Measurements from ENCODE around the gene TBPL2.
"Not testable (repeated sequence)": the region's sequence is repeated elsewhere in the genome, so short reads cannot be mapped to it uniquely, and the experiment has no call there.

TBPL2 gene

DNA sequence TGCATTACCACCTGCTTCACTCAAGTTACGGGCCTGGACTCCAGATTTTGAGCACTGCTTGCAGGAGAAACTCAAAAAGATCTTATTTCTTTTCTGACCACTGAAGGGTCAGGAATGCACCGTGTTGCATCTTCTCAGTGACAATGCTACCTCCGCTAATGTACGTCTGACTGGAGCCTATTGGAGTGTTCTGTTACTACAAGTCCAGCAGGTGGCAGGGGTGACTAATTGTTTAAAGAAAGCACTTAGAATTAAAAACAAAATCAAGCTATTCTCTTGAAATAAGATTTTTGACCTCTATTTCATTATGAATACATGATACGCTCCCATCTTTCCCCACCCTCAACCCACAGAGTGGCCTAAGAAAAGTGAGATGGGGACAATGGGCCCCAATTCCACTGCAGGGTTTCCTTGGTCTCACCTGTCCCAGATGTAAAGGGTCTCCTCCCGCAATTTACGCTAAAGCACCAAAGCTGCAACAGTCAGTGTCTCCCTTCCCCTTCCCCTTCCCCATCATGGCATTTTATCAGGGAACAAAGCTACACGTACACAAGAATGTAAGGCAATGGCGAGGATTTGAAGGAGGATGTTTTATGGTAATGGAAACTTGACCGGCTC, 2.2 kb downstream of the TBPL2 start:
- peak; percentile 64 for DNase-seq

DNA sequence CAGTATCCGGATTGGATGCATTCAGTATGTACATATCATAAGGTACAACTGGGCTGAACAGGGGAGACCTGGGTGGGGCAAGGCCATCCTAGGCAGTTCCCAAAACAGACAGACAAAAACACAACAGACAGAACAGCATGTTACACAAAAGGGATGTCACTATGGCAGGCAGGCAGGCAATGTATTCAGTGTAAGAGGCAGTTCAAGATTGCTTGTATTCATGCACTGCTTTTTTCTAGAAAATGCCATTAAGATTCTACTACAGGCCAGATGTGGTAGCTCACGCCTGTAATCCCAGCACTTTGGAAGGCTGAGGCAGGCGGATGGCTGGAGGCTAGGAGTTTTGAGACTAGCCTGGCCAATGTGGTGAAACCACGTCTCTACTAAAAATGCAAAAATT, 3.5 kb downstream of the TBPL2 start:
- no peak for DNase-seq

DNA sequence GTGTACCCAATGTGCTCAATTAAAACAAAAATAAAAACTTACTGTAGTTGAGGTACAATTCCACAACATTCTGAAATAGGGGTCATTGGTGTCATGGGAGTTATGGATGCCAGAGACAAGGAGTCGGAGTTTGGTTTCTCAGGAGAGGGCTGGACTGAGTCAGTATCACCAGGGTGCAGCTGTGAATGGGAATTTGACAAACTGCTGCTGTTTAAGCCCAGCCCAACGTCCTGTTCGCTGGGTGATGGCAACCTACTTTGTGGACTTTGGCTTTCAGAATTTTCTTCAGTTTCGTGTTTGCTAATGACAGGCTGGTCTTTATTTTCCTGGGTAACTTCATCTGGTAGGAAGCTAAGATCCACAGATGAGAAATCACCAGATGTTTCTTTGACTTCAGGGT, 3.9 kb downstream of the TBPL2 start:
- DNase-seq = no peak

DNA sequence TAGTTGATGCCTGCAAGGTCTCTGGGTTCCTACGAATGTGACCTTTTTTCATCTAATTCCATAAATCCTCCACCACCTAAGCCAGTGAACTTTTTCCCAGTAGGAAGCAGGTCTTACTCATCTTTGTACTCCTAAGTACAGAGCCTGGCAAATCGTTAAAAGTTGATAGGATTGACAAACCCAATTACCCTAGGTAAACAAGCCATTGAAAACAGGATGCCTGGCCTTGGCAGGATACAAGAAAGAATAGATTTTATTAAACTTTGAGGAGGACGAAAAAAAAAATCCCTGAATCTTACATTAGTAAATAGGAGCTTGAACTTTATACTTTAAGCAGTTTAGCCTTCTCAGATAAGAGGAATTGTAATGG, 5.6 kb downstream of the TBPL2 start:
- no peak for DNase-seq

DNA sequence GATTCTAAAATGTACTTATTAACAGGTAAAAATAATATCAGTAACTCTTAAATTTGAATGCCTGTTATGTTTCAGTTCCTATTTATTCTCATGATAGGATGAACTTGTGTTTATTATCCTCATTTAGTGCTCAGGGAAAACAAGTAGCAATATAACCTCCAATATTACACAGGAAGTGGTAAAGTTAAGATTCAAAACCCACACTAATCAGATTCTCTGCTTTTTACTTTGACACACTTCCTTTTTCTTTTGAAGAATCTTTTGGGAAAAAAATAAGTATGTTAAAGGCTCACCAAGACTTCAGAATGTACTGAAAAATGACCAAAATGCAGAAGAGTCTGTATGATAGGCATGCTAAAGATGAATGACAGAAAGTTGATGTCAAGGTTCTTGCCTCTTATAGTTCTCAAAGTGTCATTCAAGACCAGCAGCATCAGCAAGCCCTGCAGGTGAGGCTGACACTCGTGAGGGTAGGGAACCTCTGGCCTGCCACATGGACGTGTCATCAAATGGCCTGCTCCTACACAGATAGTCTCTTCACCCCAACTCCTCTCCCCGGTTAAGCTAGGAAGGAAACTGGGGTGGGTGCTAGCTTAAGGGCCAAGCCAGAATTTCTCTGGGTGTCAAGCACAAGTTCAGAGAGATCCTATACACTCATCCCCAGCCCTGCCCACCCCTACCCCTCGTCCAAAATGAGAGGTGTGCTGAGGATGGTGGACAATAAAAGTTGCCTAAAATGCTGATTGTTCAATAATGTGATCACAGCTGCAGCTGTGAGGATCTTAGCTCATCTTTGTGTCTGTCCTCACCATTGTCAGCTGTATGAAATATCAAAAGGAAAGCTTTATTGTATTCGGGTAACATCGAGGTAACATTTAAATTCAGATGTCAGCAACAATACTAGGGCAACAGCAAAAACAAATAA, 6.3 kb downstream of the TBPL2 start:
- no peak for DNase-seq

DNA sequence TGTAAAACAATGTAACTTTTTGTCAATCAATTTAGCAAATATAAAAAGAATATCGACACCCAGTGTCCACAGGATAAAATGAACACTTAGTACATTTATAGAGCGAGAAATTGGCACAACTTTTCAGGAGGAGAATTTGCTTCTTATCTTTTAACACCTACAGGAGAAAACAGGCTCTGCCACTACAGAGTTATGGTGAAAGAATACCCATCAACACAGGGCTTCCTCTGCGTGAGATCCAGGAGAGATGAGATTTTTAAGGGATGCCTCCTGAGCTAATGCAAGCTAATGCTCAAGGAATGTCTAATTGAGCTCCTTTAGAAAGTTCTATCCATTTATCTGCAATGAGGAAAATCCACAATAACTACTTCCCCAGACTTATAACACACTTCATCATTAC, 7.8 kb downstream of the TBPL2 start:
- no peak for DNase-seq

DNA sequence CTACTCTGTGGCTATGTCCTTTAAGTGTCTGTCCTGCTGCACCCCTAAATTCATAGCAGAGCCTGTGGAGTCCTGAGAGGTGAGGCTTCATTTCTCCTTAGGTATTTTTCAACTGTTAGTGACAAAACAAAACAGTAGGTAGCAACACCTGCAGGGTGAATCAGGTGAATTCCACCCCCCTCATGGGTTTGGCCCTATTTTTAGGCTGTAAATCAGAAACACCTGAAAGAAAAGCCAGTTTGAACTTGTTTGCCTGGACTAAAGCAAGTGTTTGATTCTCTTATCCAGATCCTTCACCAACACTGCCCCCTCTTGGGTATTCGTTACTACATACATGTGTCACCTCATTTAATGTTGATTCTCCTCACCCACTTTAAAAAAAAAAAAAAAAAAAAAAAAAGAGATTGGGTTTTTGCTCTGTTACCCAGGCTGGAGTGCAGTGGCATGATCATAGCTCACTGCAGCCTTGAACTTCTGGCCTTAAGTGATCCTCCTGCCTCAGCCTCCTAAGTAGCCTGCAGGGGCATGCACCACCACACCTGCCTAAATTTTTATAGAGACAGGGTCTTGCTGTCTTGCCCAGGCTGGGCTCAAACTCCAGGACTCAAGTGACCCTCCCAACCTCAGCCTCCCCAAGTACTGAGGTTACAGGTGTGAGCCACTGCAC, 10.3 kb downstream of the TBPL2 start:
- DNase-seq = peak; percentile 73

DNA sequence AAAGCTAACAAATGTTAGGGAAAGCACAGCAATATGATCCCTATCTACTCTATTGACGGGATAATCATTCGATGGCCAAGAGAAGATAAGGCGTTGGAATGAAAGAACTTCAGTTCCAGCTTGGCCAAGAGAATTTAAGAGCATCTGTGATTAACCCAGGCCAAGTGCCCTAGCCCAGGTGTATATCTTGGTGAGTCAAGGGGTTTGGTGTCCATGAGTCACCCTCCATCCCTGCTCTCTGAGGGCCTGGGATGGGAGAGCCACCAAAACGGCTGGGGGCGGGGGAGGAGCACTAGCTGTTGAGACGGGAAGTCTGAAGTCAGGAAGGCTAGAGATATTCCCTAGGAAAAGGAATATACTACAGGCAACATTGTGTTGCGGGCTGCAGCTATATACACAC, 13.0 kb downstream of the TBPL2 start:
- no peak for DNase-seq

DNA sequence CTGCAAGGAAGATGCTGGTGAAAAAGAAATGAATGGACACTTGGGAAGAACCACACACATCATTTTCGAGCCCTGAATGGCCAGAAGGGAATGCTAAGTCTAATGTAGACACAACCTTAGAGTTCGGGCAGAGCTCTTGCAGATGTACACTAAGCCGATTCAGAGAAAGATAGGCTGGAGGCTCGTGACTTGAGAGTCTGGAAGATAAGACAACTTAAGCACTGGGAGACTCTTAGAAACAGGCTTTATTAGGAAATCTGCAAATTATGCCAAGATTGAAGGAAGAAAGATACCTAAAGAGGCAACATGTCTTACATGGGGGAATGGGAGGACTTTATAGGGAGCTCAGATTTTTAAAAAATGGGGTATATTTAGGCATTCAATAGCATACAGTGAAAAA, 13.5 kb downstream of the TBPL2 start:
- no peak for DNase-seq

DNA sequence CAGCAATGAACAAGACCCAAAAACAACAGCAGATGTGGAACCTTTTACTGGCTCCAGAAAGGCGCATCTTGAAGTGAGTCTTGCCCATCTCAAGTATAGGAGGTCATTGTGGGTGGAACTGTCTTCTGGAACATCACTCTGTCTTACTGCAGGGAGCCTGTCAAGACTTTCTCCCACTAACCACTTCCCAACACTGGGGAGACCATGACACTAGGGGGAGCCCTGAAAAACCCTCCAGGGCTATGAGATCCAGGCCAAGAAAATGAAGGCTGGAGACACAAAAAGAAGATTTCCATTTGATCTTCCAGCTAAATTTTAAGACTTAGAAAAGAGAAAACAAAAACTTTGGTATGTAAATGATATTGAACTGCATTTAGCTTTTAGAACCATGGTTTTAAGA, 15.3 kb downstream of the TBPL2 start:
- DNase-seq = no peak

DNA sequence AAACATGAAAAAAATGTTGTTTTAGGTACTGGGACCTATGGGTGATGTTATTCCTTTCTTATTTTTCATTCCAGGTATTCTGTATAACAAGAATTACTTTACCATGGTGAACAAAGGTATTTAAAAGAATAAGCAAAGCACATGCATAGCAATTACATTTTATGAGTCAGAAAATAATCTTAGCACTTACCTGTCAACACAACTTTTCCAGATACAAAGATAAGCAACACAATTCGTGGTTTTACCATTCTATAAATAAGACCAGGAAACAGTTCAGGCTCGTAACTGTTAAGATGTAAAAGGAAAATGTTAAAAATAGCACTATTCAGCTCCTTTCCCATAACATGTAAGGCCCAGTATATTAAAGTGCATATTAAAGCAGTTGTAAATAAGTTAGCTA, 16.4 kb downstream of the TBPL2 start:
- DNase-seq = no peak

DNA sequence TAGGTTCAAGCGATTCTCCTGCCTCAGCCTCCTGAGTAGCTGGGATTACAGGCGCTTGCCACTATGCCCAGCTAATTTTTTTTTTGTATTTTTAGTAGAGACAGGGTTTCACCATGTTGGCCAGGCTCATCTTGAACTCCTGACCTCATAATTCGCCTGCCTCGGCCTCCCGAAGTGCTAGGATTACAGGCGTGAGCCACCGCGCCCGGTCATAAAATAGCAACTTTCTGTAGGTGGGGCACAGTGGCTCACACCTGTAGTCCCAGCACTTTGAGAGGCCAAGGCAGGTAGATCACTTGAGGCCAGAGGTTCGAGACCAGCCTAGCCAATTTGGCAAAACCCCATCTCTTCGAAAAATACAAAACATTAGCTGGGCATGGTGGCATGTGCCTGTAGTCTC, 18.1 kb downstream of the TBPL2 start:
- not testable (repeated sequence) for DNase-seq

DNA sequence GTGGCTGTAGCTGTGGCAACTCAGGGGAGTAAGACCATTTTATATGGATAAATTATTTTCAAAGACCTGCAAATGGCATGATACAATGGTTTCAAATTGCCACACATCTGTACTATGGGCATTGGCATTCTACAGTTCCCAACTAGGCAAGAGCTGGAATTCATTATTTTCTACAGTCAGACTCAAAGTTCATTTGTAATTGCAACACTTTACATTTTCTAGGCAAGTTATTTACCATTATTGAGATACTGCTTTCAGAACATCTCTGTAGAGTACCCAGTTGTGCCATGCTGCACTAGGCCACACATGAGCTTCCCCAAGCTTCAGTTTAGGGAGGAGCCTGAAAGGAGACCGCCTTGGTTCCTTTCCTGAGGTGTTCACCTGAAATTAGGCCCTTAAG, 20.8 kb downstream of the TBPL2 start:
- DNase-seq = no peak

DNA sequence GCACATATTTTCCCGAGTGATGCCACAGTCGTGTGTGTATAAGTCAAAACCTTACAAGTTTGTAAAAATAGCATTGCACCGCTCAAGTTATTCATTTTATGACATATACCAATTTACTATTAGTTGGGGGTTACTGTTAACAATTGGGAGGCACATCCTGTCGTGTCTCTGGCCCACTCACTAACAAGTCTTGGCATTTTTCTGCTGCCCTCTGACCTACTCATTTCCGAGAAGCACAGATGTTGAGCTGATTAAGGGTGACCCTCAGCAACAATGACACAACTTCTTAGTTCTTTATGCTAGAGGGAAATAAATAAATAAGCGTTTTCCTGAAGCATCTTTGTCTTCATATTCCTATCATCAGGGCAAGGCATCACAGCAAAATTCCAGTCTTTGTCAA, 22.0 kb downstream of the TBPL2 start:
- DNase-seq = no peak

DNA sequence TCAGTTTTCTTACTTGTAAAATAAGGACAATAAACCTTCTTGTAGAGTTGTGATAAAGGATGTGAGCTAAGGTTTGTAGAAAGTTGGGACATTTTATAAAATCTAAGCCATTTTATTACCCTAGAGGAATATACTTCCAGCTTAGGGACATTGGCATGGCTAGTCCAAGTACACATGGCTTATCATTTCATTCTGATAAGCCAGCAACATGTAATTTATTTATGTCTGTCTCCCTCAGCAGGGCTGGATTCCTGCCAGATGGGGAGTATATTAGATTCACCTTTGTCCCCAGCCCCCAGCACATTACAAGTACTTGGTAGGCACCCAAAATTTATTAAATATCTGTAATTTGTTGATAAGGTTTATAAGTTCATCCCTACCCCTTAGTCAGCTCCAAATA, 22.5 kb downstream of the TBPL2 start:
- no peak for DNase-seq

DNA sequence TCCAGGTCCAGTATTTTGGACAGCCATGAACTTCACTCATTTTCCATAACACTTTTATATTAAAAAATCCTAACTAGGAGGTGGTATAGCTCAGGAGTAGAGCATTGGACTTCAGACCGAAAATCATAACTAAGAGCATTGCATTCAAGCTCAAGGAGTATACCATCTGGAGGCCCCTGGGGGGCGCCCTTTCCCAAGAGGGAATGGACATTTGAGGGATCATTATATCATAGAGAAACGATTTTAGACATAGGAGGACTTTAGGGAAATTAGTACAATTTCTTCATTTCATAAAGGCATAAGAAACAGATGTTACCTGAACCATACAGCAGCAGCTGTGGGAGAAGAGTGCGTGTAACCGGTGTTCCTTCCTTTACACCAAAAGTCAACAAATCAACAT, 23.6 kb downstream of the TBPL2 start:
- DNase-seq = peak; percentile 2

DNA sequence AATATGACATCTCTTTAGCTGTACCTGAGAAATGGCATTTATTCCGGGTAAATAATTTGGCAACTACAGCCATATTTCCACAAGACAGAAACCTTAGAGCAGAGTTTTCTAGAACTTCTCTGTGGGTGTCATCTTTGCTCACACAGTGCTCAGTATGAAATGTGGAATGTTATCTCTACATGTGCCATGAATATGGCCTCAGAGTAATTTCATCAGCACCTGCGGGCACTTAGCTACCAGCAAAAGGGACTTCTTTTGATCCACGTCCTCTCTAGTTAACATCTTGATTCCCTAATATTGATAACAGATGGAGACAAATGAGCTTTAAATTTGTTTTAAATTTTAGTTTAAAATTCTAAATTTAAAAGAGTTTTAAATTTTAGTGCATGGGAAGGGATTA, 25.9 kb downstream of the TBPL2 start:
- DNase-seq = no peak

DNA sequence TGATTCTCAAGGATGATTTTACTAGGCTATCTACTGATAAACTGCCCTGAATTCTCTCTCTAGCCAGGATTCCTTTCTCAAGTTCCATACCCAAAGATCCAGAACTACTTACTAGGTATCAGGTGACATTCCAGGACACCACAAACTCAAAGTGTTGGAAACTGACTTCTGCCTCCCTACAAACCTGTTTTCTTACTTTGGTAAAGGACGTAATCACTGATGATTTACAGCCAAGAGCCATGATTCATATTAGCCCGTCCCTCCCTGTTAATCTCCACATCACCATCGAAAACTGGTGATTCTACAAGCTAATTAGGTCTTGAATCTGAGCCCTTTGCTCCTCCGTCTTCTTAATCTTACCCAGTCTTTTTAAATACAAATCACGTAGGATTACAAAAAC, 27.7 kb downstream of the TBPL2 start:
- no peak for DNase-seq

DNA sequence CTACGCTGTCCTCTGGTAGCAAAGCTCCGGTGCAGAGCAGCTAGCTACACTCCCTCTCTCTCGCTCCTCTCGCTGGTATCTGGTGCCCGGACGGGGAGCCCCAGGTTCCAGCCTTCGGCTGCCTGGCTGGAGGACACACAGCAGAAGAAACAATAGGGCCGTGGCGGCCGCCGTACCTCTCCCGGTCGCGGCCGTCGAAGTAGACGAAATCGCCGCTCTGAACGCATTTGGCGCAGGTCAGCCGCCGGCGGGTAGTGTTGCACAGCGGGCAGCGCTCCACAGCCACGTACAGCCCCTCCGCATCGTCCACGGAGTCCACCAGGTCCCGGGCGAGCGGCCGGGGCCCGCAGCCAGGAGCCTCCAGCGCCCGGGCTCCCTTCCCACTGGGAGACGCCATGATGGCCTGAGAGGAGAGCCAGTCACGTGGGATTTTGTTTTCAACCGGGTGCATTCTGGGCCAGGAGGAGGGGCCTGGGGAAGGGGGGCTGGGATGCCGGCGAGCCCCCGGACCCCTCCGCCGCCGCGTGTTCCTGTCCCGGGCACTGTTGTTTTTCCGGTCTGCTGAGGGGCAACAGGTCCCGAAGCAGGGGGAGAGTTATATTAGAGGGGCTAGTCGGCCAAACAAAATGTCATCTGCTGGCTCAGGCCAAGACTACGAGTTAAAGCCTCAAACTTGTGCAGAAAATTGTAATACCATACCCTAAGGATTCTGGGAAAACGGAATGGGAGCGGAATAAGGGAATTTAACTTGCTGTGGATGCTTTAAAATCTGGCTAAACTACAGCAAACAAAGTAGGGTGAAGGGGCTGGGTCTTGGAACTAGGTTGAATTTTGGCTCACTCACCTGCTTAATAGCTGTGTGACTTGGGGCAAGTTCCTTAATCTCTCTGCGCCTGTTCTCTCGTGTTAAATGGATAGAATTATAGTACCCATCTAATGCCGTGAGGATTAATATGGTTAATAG, 28.7 kb downstream of the TBPL2 start, which contains the start of gene ATG14:
Gene ATG14 (minus strand): TSS at position 405 of the 964 bp plus-strand sequence. CDS start 8 bp downstream, at position 397.
- peak; percentile 74 for DNase-seq

DNA sequence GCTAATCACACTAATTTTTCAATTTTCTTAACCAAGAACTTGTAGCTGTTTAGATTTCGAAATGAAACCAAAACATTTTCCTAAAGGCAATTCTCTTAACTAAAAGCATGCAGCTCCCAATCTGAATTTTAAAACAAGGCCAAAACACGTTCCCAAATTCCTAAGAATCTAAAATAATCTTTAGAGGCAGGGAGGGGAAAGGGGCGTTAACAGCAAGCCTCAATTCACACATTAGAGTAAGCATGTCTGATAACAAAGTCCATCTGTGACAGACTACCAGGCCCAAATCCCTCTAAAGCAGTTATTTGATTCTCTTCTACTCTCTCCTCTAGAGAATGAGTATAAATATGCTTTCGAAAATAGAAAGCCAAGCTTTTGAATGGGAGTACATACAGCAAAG, 29.5 kb downstream of the TBPL2 start:
- no peak for DNase-seq

DNA sequence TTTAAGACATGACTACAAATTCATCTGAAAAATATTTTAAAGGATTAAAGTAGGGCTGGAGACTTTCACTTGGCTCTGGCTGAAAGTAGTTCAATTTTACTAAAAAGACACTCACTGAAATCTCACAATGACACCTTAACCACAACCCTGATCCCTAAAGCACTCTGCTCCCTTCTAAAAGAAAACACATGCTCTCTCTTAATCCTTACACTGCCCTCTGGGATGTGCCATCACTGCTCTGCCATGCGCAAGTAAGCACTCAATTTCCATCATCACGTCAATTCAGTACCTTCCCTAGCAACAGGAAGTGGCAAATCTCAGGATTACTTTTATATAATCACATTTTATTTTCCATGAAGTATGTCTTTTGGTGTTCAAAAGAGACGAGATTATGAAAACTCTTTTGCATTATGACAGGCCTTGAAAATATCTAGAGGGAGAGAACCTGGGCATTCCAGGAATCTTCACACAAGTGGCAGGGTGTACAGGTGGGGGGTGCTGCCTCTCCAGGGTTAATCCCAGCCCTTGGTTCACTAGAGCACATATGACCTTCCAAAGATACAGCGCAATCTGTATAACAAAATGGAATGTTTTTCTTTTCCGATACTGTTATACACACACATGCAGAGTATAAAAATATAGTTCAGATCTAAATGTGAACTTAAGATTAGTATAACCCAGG, 36.1 kb downstream of the TBPL2 start:
- DNase-seq = no peak

DNA sequence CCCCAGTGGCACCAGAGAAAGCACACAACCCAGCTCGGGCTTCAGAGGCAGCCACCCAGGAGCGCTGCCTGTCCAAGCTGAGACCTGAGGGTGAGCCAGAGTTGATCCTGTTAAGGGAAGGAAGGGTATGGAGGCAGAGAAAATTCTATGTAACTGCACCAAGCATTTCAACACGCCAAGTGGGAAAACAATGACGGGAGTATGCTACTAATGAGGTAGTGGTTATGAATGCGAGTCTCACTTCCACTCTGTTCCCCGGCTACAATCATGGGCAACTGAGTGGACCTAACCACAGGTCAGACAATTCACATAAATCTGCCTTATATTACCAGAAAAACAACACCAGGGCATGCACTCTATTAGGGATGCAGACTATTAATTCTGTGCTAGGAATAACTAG, 38.7 kb downstream of the TBPL2 start:
- no peak for DNase-seq
